Panc1 (cell line): ENCODE measurements around the gene RNF4.

Experiments
- POLR2AphosphoS5 ChIP-seq: IDR thresholded peaks from 2 replicates; pipeline ENCODE4 v1.6.1; 2012; ENCODE audit warnings: mild to moderate bottlenecking, low read depth, low read length, moderate library complexity
- SIN3A ChIP-seq: IDR thresholded peaks from 2 replicates; pipeline ENCODE4 v1.6.1; 2012; ENCODE audit warnings: low read depth, mild to moderate bottlenecking, low read length, moderate library complexity, borderline replicate concordance; ENCODE audit not compliant: insufficient read depth
- TF ChIP-seq, protein P1 (sequence below): fragments of 450-650 bp; IDR thresholded peaks from 2 replicates; pipeline ENCODE4 v1.5.1; 2017; ENCODE audit warnings: mild to moderate bottlenecking
- TF ChIP-seq, protein P2 (sequence below), 2 experiments: IDR thresholded peaks; 2 replicates each; pipeline ENCODE4 v1.6.1; 2011 to 2012; ENCODE audit warnings: low read depth in 2 of 2, control low read depth in 1 of 2, low read length in 1 of 2, mild to moderate bottlenecking in 1 of 2, moderate library complexity in 1 of 2; ENCODE audit not compliant: insufficient read depth in 1 of 2

DNA sequence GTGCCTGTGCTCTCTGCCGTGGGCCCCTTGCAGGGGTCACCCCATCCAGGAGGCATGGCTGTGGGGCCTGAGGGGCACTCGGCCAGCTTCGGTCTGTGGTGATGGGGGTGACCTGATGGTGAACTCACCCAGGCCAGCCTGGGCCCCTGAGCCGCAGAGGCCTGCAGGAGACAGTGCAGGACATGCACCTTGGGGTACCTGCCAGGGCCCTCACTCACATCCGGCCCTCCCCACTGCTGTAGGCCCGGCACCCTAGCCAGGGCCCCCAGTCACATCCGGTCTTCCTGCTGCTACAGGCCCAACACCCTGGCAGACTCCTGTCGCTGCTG is 42.9 kb upstream of the RNF4 start:
- TF ChIP-seq, protein P1, sequence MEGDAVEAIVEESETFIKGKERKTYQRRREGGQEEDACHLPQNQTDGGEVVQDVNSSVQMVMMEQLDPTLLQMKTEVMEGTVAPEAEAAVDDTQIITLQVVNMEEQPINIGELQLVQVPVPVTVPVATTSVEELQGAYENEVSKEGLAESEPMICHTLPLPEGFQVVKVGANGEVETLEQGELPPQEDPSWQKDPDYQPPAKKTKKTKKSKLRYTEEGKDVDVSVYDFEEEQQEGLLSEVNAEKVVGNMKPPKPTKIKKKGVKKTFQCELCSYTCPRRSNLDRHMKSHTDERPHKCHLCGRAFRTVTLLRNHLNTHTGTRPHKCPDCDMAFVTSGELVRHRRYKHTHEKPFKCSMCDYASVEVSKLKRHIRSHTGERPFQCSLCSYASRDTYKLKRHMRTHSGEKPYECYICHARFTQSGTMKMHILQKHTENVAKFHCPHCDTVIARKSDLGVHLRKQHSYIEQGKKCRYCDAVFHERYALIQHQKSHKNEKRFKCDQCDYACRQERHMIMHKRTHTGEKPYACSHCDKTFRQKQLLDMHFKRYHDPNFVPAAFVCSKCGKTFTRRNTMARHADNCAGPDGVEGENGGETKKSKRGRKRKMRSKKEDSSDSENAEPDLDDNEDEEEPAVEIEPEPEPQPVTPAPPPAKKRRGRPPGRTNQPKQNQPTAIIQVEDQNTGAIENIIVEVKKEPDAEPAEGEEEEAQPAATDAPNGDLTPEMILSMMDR = no peak
- no peak for TF ChIP-seq POLR2AphosphoS5
- no peak for TF ChIP-seq SIN3A
- TF ChIP-seq, protein P2, sequence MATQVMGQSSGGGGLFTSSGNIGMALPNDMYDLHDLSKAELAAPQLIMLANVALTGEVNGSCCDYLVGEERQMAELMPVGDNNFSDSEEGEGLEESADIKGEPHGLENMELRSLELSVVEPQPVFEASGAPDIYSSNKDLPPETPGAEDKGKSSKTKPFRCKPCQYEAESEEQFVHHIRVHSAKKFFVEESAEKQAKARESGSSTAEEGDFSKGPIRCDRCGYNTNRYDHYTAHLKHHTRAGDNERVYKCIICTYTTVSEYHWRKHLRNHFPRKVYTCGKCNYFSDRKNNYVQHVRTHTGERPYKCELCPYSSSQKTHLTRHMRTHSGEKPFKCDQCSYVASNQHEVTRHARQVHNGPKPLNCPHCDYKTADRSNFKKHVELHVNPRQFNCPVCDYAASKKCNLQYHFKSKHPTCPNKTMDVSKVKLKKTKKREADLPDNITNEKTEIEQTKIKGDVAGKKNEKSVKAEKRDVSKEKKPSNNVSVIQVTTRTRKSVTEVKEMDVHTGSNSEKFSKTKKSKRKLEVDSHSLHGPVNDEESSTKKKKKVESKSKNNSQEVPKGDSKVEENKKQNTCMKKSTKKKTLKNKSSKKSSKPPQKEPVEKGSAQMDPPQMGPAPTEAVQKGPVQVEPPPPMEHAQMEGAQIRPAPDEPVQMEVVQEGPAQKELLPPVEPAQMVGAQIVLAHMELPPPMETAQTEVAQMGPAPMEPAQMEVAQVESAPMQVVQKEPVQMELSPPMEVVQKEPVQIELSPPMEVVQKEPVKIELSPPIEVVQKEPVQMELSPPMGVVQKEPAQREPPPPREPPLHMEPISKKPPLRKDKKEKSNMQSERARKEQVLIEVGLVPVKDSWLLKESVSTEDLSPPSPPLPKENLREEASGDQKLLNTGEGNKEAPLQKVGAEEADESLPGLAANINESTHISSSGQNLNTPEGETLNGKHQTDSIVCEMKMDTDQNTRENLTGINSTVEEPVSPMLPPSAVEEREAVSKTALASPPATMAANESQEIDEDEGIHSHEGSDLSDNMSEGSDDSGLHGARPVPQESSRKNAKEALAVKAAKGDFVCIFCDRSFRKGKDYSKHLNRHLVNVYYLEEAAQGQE (IDR thresholded peaks at IDR 0.05; ENCODE audit: insufficient read depth in 1 of 2, low read depth in 2 of 2, low read length in 1 of 2) = no peak
